RWPE2 (cell line): ENCODE measurements around the gene MAGI1.
"Not testable (repeated sequence)": the region's sequence is repeated elsewhere in the genome, so short reads cannot be mapped to it uniquely, and the experiment has no call there.

ENCODE experiments used
- ATAC-seq: fragments of 200-7000 bp; cut with Tn5 transposase; 3 replicates; pipeline ENCODE4 v1.9.1; 2021; ENCODE audit warnings: low read depth
- DNase-seq: peaks from one replicate; pipeline ENCODE4 v3.0.0-alpha.2; 2020; ENCODE audit warnings: low spot score
- H3K27ac ChIP-seq: fragments of 450-650 bp; 2 replicates; pipeline ENCODE4 v1.5.1; 2017; ENCODE audit warnings: mild to moderate bottlenecking; ENCODE audit not compliant: poor library complexity, severe bottlenecking
- H3K27me3 ChIP-seq: fragments of 250-450 bp; sonication (Bioruptor Pico); 2 replicates; pipeline ENCODE4 v1.5.1; 2021; ENCODE audit warnings: mild to moderate bottlenecking, moderate library complexity; ENCODE audit not compliant: insufficient read depth, poor library complexity, severe bottlenecking
- H3K36me3 ChIP-seq: fragments of 250-450 bp; sonication (Bioruptor Pico); 2 replicates; pipeline ENCODE4 v1.5.1; 2020; ENCODE audit warnings: low read depth, mild to moderate bottlenecking, moderate library complexity
- H3K4me1 ChIP-seq: fragments of 250-450 bp; sonication (Bioruptor Pico); 2 replicates; pipeline ENCODE4 v1.5.1; 2021; ENCODE audit warnings: mild to moderate bottlenecking, moderate library complexity; ENCODE audit not compliant: insufficient read depth, poor library complexity, severe bottlenecking
- H3K4me3 ChIP-seq: fragments of 250-450 bp; sonication (Bioruptor Pico); 2 replicates; pipeline ENCODE4 v1.5.1; 2021; ENCODE audit warnings: mild to moderate bottlenecking, moderate library complexity; ENCODE audit not compliant: severe bottlenecking
- H3K9me3 ChIP-seq: fragments of 250-450 bp; sonication (Bioruptor Pico); 2 replicates; pipeline ENCODE4 v1.5.1; 2021; ENCODE audit warnings: mild to moderate bottlenecking, moderate library complexity; ENCODE audit not compliant: severe bottlenecking
- CTCF ChIP-seq: fragments of 450-650 bp; IDR thresholded peaks from one replicate; pipeline ENCODE4 v1.5.1; 2017; ENCODE audit warnings: mild to moderate bottlenecking, moderate library complexity; ENCODE audit not compliant: poor library complexity, severe bottlenecking

The MAGI1 gene

GRCh38 chr3:65723985-65724384, 314.7 kb downstream of the MAGI1 start:
- Histone ChIP-seq H3K27me3 (no peaks in the 10 kb centered on the region), H3K27ac (no peak overlapping the region), H3K36me3 (no peaks in the 10 kb centered on the region), H3K9me3 (no peaks in the 10 kb centered on the region), H3K4me1 (no peaks in the 10 kb centered on the region), H3K4me3 (no peak overlapping the region)
- no peak for TF ChIP-seq CTCF
- DNase-seq = no peak
- no peak for ATAC-seq

DNA sequence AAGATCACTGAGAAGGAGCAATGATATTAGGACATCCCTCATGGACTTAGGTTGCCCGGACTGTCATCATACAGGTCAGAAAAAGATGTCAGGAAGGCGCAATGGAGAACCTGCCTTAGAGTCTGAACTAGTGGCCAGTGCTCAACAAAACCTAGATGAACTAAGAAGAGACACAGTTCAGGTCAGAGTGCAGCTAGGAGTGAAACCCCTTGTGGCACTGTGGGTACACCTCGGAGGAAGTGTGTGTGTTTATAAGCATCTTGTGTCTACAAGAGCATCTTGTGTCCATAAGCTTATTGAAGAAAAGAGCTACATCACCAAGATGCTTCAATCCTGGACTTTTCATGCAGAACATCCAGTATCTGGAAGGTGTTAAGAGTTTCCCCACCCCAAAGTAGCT, 315.7 kb downstream of the MAGI1 start:
- Histone ChIP-seq H3K36me3 (no peaks in the 10 kb centered on the region), H3K27me3 (no peaks in the 10 kb centered on the region), H3K4me1 (no peaks in the 10 kb centered on the region), H3K9me3 (no peaks in the 10 kb centered on the region), H3K4me3 (no peak overlapping the region), H3K27ac (no peak overlapping the region)
- no peak for ATAC-seq
- TF ChIP-seq CTCF = no peak
- DNase-seq = no peak

GRCh38 chr3:65720989-65721737, 317.6 kb downstream of the MAGI1 start:
- DNase-seq (no peak), ATAC-seq (no peak)
- no peak for TF ChIP-seq CTCF

GRCh38 chr3:65719639-65720038, 319.1 kb downstream of the MAGI1 start:
- not testable (repeated sequence) for H3K9me3 ChIP-seq, H3K27me3 ChIP-seq, H3K27ac ChIP-seq, DNase-seq, ATAC-seq, H3K36me3 ChIP-seq, H3K4me1 ChIP-seq, H3K4me3 ChIP-seq

More at GRCh38 chr3:65720989-65721737, 317.6 kb downstream of the MAGI1 start:
- Histone ChIP-seq H3K4me1 (no peaks in the 10 kb centered on the region), H3K27ac (no peak overlapping the region), H3K9me3 (no peaks in the 10 kb centered on the region), H3K27me3 (no peaks in the 10 kb centered on the region), H3K4me3 (no peak overlapping the region), H3K36me3 (no peaks in the 10 kb centered on the region)

GRCh38 chr3:65717676-65718346, 320.9 kb downstream of the MAGI1 start:
- ATAC-seq (no peak), DNase-seq (no peak)
- no peaks in the 10 kb centered on the region for H3K9me3 ChIP-seq
- H3K36me3 ChIP-seq = no peaks in the 10 kb centered on the region
- no peak overlapping the region for H3K27ac ChIP-seq
- H3K4me3 ChIP-seq = no peak overlapping the region
- no peaks in the 10 kb centered on the region for H3K27me3 ChIP-seq
- H3K4me1 ChIP-seq = no peaks in the 10 kb centered on the region
- no peak for TF ChIP-seq CTCF
